Endothelial cell of umbilical vein (primary cell): ENCODE measurements around the gene CXCL11.
A peak's percentile ranks its signal among the peaks of the same experiment; 100 is the strongest.
"Not testable (repeated sequence)": the region's sequence is repeated elsewhere in the genome, so short reads cannot be mapped to it uniquely, and the experiment has no call there.

Experiments used
- CTCF ChIP-seq, 2 donors: IDR thresholded peaks; 1 replicate in 1 of 2; 2 replicates in 1 of 2; pipeline ENCODE4 v1.5.1; 2011; ENCODE audit warnings: low read length in 2 of 2, mild to moderate bottlenecking in 2 of 2, moderate library complexity in 2 of 2, control low read depth in 1 of 2, inconsistent platforms in 1 of 2, low read depth in 1 of 2; ENCODE audit not compliant: insufficient read depth in 1 of 2; ENCODE audit errors: extremely low read depth in 1 of 2
- EZH2 ChIP-seq: IDR thresholded peaks from 2 replicates; pipeline ENCODE4 v1.6.1; 2012; ENCODE audit warnings: borderline replicate concordance, low read depth, mild to moderate bottlenecking, moderate library complexity, low read length, inconsistent platforms; ENCODE audit not compliant: severe bottlenecking
- FOS ChIP-seq: IDR thresholded peaks from 2 replicates; pipeline ENCODE4 v1.6.1; 2011; ENCODE audit warnings: mild to moderate bottlenecking, low read length, moderate library complexity, borderline replicate concordance; ENCODE audit not compliant: insufficient read depth
- GATA2 ChIP-seq: IDR thresholded peaks from 2 replicates; pipeline ENCODE4 v1.7.0; 2011; ENCODE audit warnings: low read depth, mild to moderate bottlenecking, moderate library complexity, mixed read lengths, low read length; ENCODE audit not compliant: insufficient read length, insufficient read depth
- JUN ChIP-seq: IDR thresholded peaks from 2 replicates; pipeline ENCODE4 v1.6.1; 2011; ENCODE audit warnings: borderline replicate concordance, low read depth; ENCODE audit not compliant: insufficient read length, insufficient read depth
- MYC ChIP-seq: IDR thresholded peaks from one replicate; pipeline ENCODE4 v1.6.1; 2011; ENCODE audit warnings: mild to moderate bottlenecking, low read depth, low read length
- POLR2A ChIP-seq: IDR thresholded peaks from 2 replicates; pipeline ENCODE4 v1.6.1; 2012; ENCODE audit warnings: low read depth, mild to moderate bottlenecking, control low read depth, low read length
- POLR2AphosphoS5 ChIP-seq: IDR thresholded peaks from 2 replicates; pipeline ENCODE4 v1.6.1; 2012; ENCODE audit warnings: low read depth, mild to moderate bottlenecking, control low read depth, low read length, moderate library complexity; ENCODE audit not compliant: insufficient read depth
- TF ChIP-seq, protein P1 (sequence below): IDR thresholded peaks from 2 replicates; pipeline ENCODE4 v1.6.1; 2011; ENCODE audit not compliant: insufficient read depth, insufficient read length

- TF ChIP-seq, protein P1, sequence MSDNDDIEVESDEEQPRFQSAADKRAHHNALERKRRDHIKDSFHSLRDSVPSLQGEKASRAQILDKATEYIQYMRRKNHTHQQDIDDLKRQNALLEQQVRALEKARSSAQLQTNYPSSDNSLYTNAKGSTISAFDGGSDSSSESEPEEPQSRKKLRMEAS: not testable (repeated sequence)
- not testable (repeated sequence) for TF ChIP-seq POLR2AphosphoS5; CTCF (IDR thresholded peaks at IDR 0.05; ENCODE audit: extremely low read depth in 1 of 2, insufficient read depth in 1 of 2, low read depth in 1 of 2, low read length in 2 of 2); EZH2; POLR2A; MYC; GATA2
- TF ChIP-seq JUN: peak; percentile 60
- TF ChIP-seq FOS: peak; percentile 46
Measured at GRCh38 chr4:76042241-76042998, 6.5 kb upstream of the CXCL11 start.
